HG02981 (cell line): ENCODE data around the gene BTNL2.
"Not testable (repeated sequence)": the region's sequence is repeated elsewhere in the genome, so short reads cannot be mapped to it uniquely, and the experiment has no call there.

ENCODE experiments used
- ATAC-seq: cut with Tn5 transposase; IDR thresholded peaks from one replicate; pipeline ENCODE4 v1.9.1; 2021; ENCODE audit warnings: mild to moderate bottlenecking, moderate library complexity; ENCODE audit not compliant: unreplicated experiment

Gene BTNL2

GRCh38 chr6:32371229-32371628 is 35.8 kb downstream of the BTNL2 start:
- ATAC-seq, result no peak

GRCh38 chr6:32370505-32370904 is 36.5 kb downstream of the BTNL2 start:
- ATAC-seq, result no peak

- ATAC-seq, result no peak
Observed at GRCh38 chr6:32369660-32370059, 37.3 kb downstream of the BTNL2 start.

GRCh38 chr6:32367644-32368043 is 39.3 kb downstream of the BTNL2 start:
- no peak for ATAC-seq

- ATAC-seq, result not testable (repeated sequence)
Observed at GRCh38 chr6:32359225-32359624, 47.8 kb downstream of the BTNL2 start.

- ATAC-seq, result not testable (repeated sequence)
Observed at GRCh38 chr6:32358548-32358947, 48.4 kb downstream of the BTNL2 start.

GRCh38 chr6:32355018-32355417 is 52.0 kb downstream of the BTNL2 start:
- ATAC-seq, result no peak

- ATAC-seq, result no peak
Observed at GRCh38 chr6:32353348-32353747, 53.6 kb downstream of the BTNL2 start.
